Astrocyte (in vitro differentiated cells and primary cell): ENCODE results near the gene PTH1R. TPM values are rescaled to one million over a fixed set of nuclear protein-coding genes. Genes with fewer than 3 reads are reported as not detected.

ENCODE experiments used
- DNase-seq: peaks from one replicate; pipeline ENCODE4 v3.0.0-alpha.2; 2010; ENCODE audit warnings: low read depth
- FAIRE-seq: peaks from 2 replicates; lab custom pipeline; 2011; peaks lifted over from hg19 to GRCh38; lab: Jason Lieb, UNC
- H2AFZ ChIP-seq: 2 replicates; pipeline ENCODE4 v1.6.0; 2012; ENCODE audit warnings: low read depth, low read length, inconsistent platforms
- H3K27ac ChIP-seq: 2 replicates; pipeline ENCODE4 v1.5.1; 2011; ENCODE audit warnings: low read depth, low read length, inconsistent platforms
- H3K27me3 ChIP-seq: 2 replicates; pipeline ENCODE4 v1.6.0; 2011; ENCODE audit warnings: low read length, inconsistent platforms; ENCODE audit not compliant: insufficient read depth
- H3K36me3 ChIP-seq: 2 replicates; pipeline ENCODE4 v1.5.1; 2011; ENCODE audit warnings: low read length, inconsistent platforms; ENCODE audit not compliant: insufficient read depth
- H3K4me1 ChIP-seq: 2 replicates; pipeline ENCODE4 v1.5.1; 2011; ENCODE audit warnings: low read length, inconsistent platforms; ENCODE audit not compliant: insufficient read depth
- H3K4me2 ChIP-seq: 2 replicates; pipeline ENCODE4 v1.6.0; 2012; ENCODE audit warnings: low read length, inconsistent platforms
- H3K4me3 ChIP-seq: 2 replicates; pipeline ENCODE4 v1.5.1; 2011; ENCODE audit warnings: low read depth, mild to moderate bottlenecking, low read length, inconsistent platforms; ENCODE audit not compliant: insufficient read depth
- H3K79me2 ChIP-seq: 2 replicates; pipeline ENCODE4 v1.6.0; 2012; ENCODE audit warnings: mild to moderate bottlenecking, low read length, inconsistent platforms; ENCODE audit not compliant: insufficient read depth
- H3K9ac ChIP-seq: 2 replicates; pipeline ENCODE4 v1.6.0; 2012; ENCODE audit warnings: mild to moderate bottlenecking, low read length, inconsistent platforms
- H3K9me3 ChIP-seq: 2 replicates; pipeline ENCODE4 v1.5.1; 2012; ENCODE audit warnings: low read depth, mild to moderate bottlenecking, low read length, inconsistent platforms; ENCODE audit not compliant: insufficient read depth
- H4K20me1 ChIP-seq: 2 replicates; pipeline ENCODE4 v1.6.0; 2012; ENCODE audit warnings: low read length, inconsistent platforms; ENCODE audit not compliant: insufficient read depth
- H3K27ac Mint-ChIP-seq: one replicate; pipeline ENCODE4 v1.8.0; 2021; ENCODE audit warnings: mild to moderate bottlenecking, mixed read lengths; ENCODE audit not compliant: unreplicated experiment
- H3K27me3 Mint-ChIP-seq: one replicate; pipeline ENCODE4 v1.8.0; 2021; ENCODE audit warnings: low read depth, mixed read lengths; ENCODE audit not compliant: unreplicated experiment
- H3K36me3 Mint-ChIP-seq: one replicate; pipeline ENCODE4 v1.8.0; 2021; ENCODE audit warnings: low read depth, mixed read lengths; ENCODE audit not compliant: unreplicated experiment
- H3K4me1 Mint-ChIP-seq: one replicate; pipeline ENCODE4 v1.8.0; 2021; ENCODE audit warnings: low read depth, mixed read lengths; ENCODE audit not compliant: unreplicated experiment
- H3K4me3 Mint-ChIP-seq: one replicate; pipeline ENCODE4 v1.8.0; 2021; ENCODE audit warnings: mild to moderate bottlenecking, moderate library complexity, mixed read lengths; ENCODE audit not compliant: unreplicated experiment
- H3K9me3 Mint-ChIP-seq: one replicate; pipeline ENCODE4 v1.8.0; 2021; ENCODE audit warnings: mild to moderate bottlenecking, mixed read lengths; ENCODE audit not compliant: unreplicated experiment
- EZH2 ChIP-seq: IDR thresholded peaks from 2 replicates; pipeline ENCODE4 v1.6.1; 2012; ENCODE audit warnings: mild to moderate bottlenecking, low read length, inconsistent platforms; ENCODE audit not compliant: insufficient read depth
- total RNA-seq: library from RNA; stranded (reverse); gene quantifications from 2 replicates; pipeline ENCODE4 v1.2.1, GENCODE V29; 2021
- TF ChIP-seq, protein P1 (sequence below): IDR thresholded peaks from 2 replicates; pipeline ENCODE4 v1.5.1; 2011; ENCODE audit warnings: low read depth, mild to moderate bottlenecking, inconsistent platforms, low read length, moderate library complexity; ENCODE audit not compliant: insufficient read depth

PTH1R gene
- total RNA-seq, 1 donor from 2014 or later = 5.2 TPM

DNA sequence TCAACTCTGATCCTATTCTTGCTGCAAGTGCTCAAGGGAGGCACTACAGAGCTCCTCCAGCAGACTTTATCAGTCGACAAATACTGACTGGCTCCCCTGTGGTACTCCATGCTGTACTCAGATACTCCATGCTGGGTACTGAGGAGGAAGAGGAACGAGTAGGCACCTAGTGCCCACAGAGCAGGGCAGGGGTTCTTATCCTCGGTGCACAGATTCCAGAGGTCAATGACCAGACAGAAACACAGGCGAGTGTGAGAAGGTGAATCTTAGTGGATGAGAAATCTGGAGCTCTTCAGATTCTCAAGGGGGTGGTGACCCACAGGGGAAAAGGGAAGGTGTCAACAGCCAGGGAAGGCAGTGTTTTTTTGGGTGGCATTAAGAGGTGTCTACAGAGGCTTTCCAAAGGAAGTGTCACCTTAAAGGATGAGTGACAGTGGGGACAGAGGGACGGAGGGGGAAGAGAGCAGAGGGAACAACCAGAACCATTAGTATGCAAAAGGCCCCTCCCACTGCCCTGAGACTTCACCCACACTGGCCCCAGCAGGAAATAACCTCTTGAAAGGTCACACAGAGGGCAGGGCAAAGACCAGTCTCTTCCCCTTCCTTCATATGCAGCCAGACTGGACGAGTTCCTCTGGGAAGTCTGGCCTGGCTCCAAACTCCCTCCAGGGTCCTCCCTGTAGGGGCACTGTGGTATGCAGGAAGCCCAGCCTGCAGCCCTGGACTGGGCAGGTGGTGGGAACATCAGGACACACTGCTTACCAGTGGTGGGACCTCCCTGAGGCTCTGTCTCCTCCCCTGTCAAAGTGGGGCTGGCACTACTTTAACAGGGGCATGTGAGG is 71.5 kb downstream of the PTH1R start:
- H4K20me1 ChIP-seq = peaks cover 95% of the 10 kb centered on the region
- H3K9ac ChIP-seq = no peak overlapping the region
- Mint-ChIP-seq H3K27ac (no peak overlapping the region), H3K9me3 (no peaks in the 10 kb centered on the region), H3K4me3 (no peak overlapping the region), H3K27me3 (no peaks in the 10 kb centered on the region), H3K4me1 (peaks cover 49% of the 10 kb centered on the region), H3K36me3 (peaks cover 17% of the 10 kb centered on the region)
- H3K27me3 ChIP-seq = no peaks in the 10 kb centered on the region
- H3K9me3 ChIP-seq = no peaks in the 10 kb centered on the region
- peaks cover 98% of the 10 kb centered on the region for H3K79me2 ChIP-seq
- FAIRE-seq (no peak), DNase-seq (no peak)
- no peak overlapping the region for H2AFZ ChIP-seq
- TF ChIP-seq, protein P1, sequence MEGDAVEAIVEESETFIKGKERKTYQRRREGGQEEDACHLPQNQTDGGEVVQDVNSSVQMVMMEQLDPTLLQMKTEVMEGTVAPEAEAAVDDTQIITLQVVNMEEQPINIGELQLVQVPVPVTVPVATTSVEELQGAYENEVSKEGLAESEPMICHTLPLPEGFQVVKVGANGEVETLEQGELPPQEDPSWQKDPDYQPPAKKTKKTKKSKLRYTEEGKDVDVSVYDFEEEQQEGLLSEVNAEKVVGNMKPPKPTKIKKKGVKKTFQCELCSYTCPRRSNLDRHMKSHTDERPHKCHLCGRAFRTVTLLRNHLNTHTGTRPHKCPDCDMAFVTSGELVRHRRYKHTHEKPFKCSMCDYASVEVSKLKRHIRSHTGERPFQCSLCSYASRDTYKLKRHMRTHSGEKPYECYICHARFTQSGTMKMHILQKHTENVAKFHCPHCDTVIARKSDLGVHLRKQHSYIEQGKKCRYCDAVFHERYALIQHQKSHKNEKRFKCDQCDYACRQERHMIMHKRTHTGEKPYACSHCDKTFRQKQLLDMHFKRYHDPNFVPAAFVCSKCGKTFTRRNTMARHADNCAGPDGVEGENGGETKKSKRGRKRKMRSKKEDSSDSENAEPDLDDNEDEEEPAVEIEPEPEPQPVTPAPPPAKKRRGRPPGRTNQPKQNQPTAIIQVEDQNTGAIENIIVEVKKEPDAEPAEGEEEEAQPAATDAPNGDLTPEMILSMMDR = no peak
- TF ChIP-seq EZH2 = no peak
- H3K4me3 ChIP-seq = no peak overlapping the region
- peaks cover 33% of the 10 kb centered on the region for H3K4me1 ChIP-seq
- H3K4me2 ChIP-seq = no peak overlapping the region
- no peak overlapping the region for H3K27ac ChIP-seq
- no peaks in the 10 kb centered on the region for H3K36me3 ChIP-seq

DNA sequence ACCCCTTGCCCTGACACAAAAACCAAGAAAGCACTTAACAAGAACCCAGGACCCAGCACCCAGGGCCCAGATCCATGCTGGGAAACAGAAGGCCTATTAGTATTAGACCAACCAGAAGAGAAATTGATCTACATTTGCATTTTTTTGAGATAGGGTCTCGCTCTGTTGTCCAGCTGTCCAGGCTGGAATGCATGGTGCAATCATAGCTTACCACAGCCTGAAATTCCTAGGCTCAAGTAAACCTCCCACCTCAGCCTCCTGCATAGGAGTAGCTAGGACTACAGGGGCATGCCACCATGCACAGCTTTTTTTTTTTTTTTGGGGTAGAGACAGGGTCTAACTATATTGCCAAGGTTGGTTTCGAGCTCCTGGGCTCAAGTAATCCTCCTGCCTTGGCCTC is 72.7 kb downstream of the PTH1R start:
- H3K9me3 Mint-ChIP-seq = no peaks in the 10 kb centered on the region
- no peak overlapping the region for H3K27ac ChIP-seq
- peaks cover 98% of the 10 kb centered on the region for H3K79me2 ChIP-seq
- no peak overlapping the region for H3K27ac Mint-ChIP-seq
- peaks cover 21% of the 10 kb centered on the region for H3K36me3 Mint-ChIP-seq
- no peak overlapping the region for H3K9ac ChIP-seq
- no peak overlapping the region for H3K4me3 ChIP-seq
- DNase-seq (no peak), FAIRE-seq (no peak)
- no peaks in the 10 kb centered on the region for H3K27me3 ChIP-seq
- TF ChIP-seq, protein P1 = no peak
- TF ChIP-seq EZH2 = no peak
- peak overlapping the region; percentile 50 for H3K4me3 Mint-ChIP-seq
- H3K36me3 ChIP-seq = no peaks in the 10 kb centered on the region
- H3K4me1 ChIP-seq = peaks cover 29% of the 10 kb centered on the region
- H2AFZ ChIP-seq = no peak overlapping the region
- peaks cover 47% of the 10 kb centered on the region for H3K4me1 Mint-ChIP-seq
- H3K9me3 ChIP-seq = no peaks in the 10 kb centered on the region
- peaks cover 95% of the 10 kb centered on the region for H4K20me1 ChIP-seq
- no peak overlapping the region for H3K4me2 ChIP-seq
- H3K27me3 Mint-ChIP-seq = no peaks in the 10 kb centered on the region

DNA sequence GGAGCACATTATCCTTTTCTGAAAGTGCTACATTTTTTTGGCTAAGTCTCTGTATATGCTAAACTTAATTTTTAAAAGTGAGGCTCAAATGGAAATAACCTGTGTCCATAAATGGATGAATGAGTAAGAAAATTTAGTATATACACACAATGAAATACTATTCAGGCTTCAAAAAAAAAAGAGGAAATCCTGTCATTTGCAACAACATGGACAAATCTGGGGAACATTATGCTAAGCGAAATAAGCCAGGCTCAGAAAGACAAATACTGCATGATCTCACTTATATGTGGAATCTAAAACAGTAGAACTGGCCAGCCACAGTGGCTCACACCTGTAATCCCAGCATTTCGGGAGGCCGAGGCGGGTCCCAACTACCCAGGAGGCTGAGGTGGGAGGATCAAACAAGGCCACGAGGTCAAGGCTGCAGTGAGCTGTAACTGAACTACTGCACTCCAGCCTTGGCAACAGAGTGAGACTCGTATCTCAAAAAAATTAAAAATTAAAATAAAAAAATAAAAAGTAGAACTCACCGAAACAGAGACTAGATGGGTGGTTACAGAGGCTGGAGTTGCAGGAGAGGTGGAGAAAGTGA is 73.2 kb downstream of the PTH1R start:
- Histone ChIP-seq H3K27me3 (no peaks in the 10 kb centered on the region), H3K27ac (no peak overlapping the region), H3K36me3 (no peaks in the 10 kb centered on the region), H2AFZ (no peak overlapping the region), H3K79me2 (peaks cover 98% of the 10 kb centered on the region), H3K4me2 (no peak overlapping the region), H3K9ac (no peak overlapping the region), H3K4me3 (no peak overlapping the region), H3K4me1 (peaks cover 29% of the 10 kb centered on the region), H3K9me3 (no peaks in the 10 kb centered on the region), H4K20me1 (peaks cover 95% of the 10 kb centered on the region)
- peaks cover 47% of the 10 kb centered on the region for H3K4me1 Mint-ChIP-seq
- H3K4me3 Mint-ChIP-seq = no peak overlapping the region
- FAIRE-seq (no peak), DNase-seq (no peak)
- H3K9me3 Mint-ChIP-seq = no peaks in the 10 kb centered on the region
- no peaks in the 10 kb centered on the region for H3K27me3 Mint-ChIP-seq
- TF ChIP-seq EZH2 = no peak
- TF ChIP-seq, protein P1 = no peak
- H3K27ac Mint-ChIP-seq = no peak overlapping the region
- H3K36me3 Mint-ChIP-seq = peaks cover 15% of the 10 kb centered on the region
